HEK293T (cell line): ENCODE data around the gene ACRV1.

Experiments
- CTCF ChIA-PET: fragments of 350-600 bp; formaldehyde crosslinking; extraction: SDS; loops from one replicate; lab custom pipeline; 2021; ENCODE audit warnings: antibody characterized with exemption, inconsistent platforms; lab: Yijun Ruan, JAX
- POLR2A ChIA-PET: fragments of 350-600 bp; formaldehyde crosslinking; extraction: SDS; loops from one replicate; lab custom pipeline; 2020; ENCODE audit warnings: antibody characterized with exemption, inconsistent platforms; lab: Yijun Ruan, JAX
- DNase-seq: peaks from one replicate; pipeline ENCODE4 v3.0.0; 2012; ENCODE audit warnings: mixed read lengths; ENCODE audit errors: extremely low spot score
- ARNT ChIP-seq: fragments of 450-650 bp; IDR thresholded peaks from 2 replicates; pipeline ENCODE4 v1.6.1; 2017; ENCODE audit warnings: mild to moderate bottlenecking
- BHLHE40 ChIP-seq: fragments of 450-650 bp; IDR thresholded peaks from 2 replicates; pipeline ENCODE4 v1.6.1; 2016; ENCODE audit warnings: mild to moderate bottlenecking, moderate library complexity, borderline replicate concordance
- CTBP1 ChIP-seq: fragments of 450-650 bp; IDR thresholded peaks from 2 replicates; pipeline ENCODE4 v1.6.1; 2016; ENCODE audit warnings: borderline replicate concordance
- ELF4 ChIP-seq: fragments of 450-650 bp; IDR thresholded peaks from 2 replicates; pipeline ENCODE4 v1.6.1; 2017; ENCODE audit warnings: antibody characterized with exemption
- FOXA1 ChIP-seq: fragments of 450-650 bp; IDR thresholded peaks from 2 replicates; pipeline ENCODE4 v1.6.1; 2016; ENCODE audit warnings: mild to moderate bottlenecking
- FOXK2 ChIP-seq: fragments of 450-650 bp; IDR thresholded peaks from 2 replicates; pipeline ENCODE4 v1.6.1; 2016; ENCODE audit warnings: mild to moderate bottlenecking
- FOXM1 ChIP-seq: fragments of 450-650 bp; IDR thresholded peaks from 2 replicates; pipeline ENCODE4 v1.6.1; 2017; ENCODE audit warnings: mild to moderate bottlenecking, borderline replicate concordance
- HDGF ChIP-seq: fragments of 450-650 bp; IDR thresholded peaks from 2 replicates; pipeline ENCODE4 v1.6.1; 2017; ENCODE audit warnings: antibody characterized with exemption, borderline replicate concordance
- L3MBTL2 ChIP-seq: fragments of 450-650 bp; conservative IDR thresholded peaks from 2 replicates; pipeline ENCODE4 v1.6.1; 2016; ENCODE audit warnings: mild to moderate bottlenecking
- LEF1 ChIP-seq: fragments of 450-650 bp; IDR thresholded peaks from 2 replicates; pipeline ENCODE4 v1.6.1; 2017; ENCODE audit warnings: mild to moderate bottlenecking, borderline replicate concordance
- NFRKB ChIP-seq: fragments of 450-650 bp; IDR thresholded peaks from 2 replicates; pipeline ENCODE4 v1.6.1; 2016; ENCODE audit warnings: mild to moderate bottlenecking, moderate library complexity
- PKNOX1 ChIP-seq: fragments of 450-650 bp; IDR thresholded peaks from 2 replicates; pipeline ENCODE4 v1.6.1; 2016
- SP1 ChIP-seq: fragments of 450-650 bp; IDR thresholded peaks from 2 replicates; pipeline ENCODE4 v1.6.1; 2017
- SUZ12 ChIP-seq: fragments of 450-650 bp; IDR thresholded peaks from 2 replicates; pipeline ENCODE4 v1.6.1; 2016; ENCODE audit warnings: mild to moderate bottlenecking
- TARDBP ChIP-seq: fragments of 450-650 bp; IDR thresholded peaks from 2 replicates; pipeline ENCODE4 v1.6.1; 2016
- ZNF384 ChIP-seq: fragments of 450-650 bp; IDR thresholded peaks from 2 replicates; pipeline ENCODE4 v1.6.1; 2016

Gene ACRV1

GRCh38 chr11:125637840-125638239 is 42.8 kb downstream of the ACRV1 start:
- ChIA-PET CTCF (no interaction called here), POLR2A (no interaction called here)
- TF ChIP-seq HDGF (no peak), FOXA1 (no peak), PKNOX1 (no peak), CTBP1 (no peak), BHLHE40 (no peak), TARDBP (no peak)

GRCh38 chr11:125627236-125627910 is 53.3 kb downstream of the ACRV1 start:
- ChIA-PET CTCF (interaction anchor here (0.6 kb wide), 1 partner anchor 789 kb away, joined by 3 read pairs; no protein-coding TSS in a partner anchor), POLR2A (interaction anchor here (0.8 to 3.4 kb wide), 3 partner anchors 34 to 313 kb away, joined by 3 to 22 read pairs (median 4); partner anchors contain the start of genes HYLS1 and STT3A)
- TF ChIP-seq LEF1 (no peak), L3MBTL2 (no peak), SUZ12 (no peak), BHLHE40 (no peak), HDGF (no peak), NFRKB (no peak), TARDBP (no peak), ARNT (no peak), PKNOX1 (no peak), CTBP1 (no peak)

More at GRCh38 chr11:125637840-125638239, 42.8 kb downstream of the ACRV1 start:
- no peak for DNase-seq

GRCh38 chr11:125626288-125626950 is 54.2 kb downstream of the ACRV1 start:
- TF ChIP-seq ARNT (no peak), ELF4 (no peak), SP1 (no peak), HDGF (no peak)
- DNase-seq = peak; percentile 70
- CTCF ChIA-PET = interaction anchor here (1.0 kb wide), 1 partner anchor 57 kb away, joined by 3 read pairs; no protein-coding TSS in a partner anchor
- POLR2A ChIA-PET = interaction anchor here (0.6 to 3.4 kb wide), 8 partner anchors 9 to 314 kb away, joined by 3 to 22 read pairs (median 4); partner anchors contain the start of genes EI24, HYLS1 and STT3A

More at GRCh38 chr11:125627236-125627910, 53.3 kb downstream of the ACRV1 start:
- no peak for DNase-seq

- POLR2A ChIA-PET = interaction anchor here (0.6 to 3.4 kb wide), 9 partner anchors 10 to 262 kb away, joined by 3 to 22 read pairs (median 4); partner anchors contain the start of genes EI24, HYLS1 and STT3A
- CTCF ChIA-PET = interaction anchor here (1.0 kb wide), 1 partner anchor 56 kb away, joined by 3 read pairs; no protein-coding TSS in a partner anchor
- DNase-seq = peak; percentile 78
Measured at GRCh38 chr11:125625630-125626287, 54.9 kb downstream of the ACRV1 start.

GRCh38 chr11:125625225-125625629 is 55.4 kb downstream of the ACRV1 start:
- POLR2A ChIA-PET = interaction anchor here (1.1 to 3.4 kb wide), 5 partner anchors 30 to 56 kb away, joined by 3 to 22 read pairs (median 6); partner anchors contain the start of genes EI24 and STT3A
- no peak for DNase-seq
- CTCF ChIA-PET = no interaction called here
- TF ChIP-seq LEF1 = no peak
- TF ChIP-seq TARDBP = no peak
- no peak for TF ChIP-seq ARNT
- TF ChIP-seq CTBP1 = no peak
- TF ChIP-seq FOXK2 = no peak
- no peak for TF ChIP-seq SP1
- peak; percentile 79 for TF ChIP-seq L3MBTL2
- TF ChIP-seq FOXA1 = no peak
- no peak for TF ChIP-seq BHLHE40

More at GRCh38 chr11:125625630-125626287, 54.9 kb downstream of the ACRV1 start:
- no peak for TF ChIP-seq BHLHE40
- TF ChIP-seq L3MBTL2 = peak; percentile 94

GRCh38 chr11:125624756-125625213 is 55.9 kb downstream of the ACRV1 start, which contains the start of gene CHEK1:
Gene CHEK1, plus strand, starts transcription at chr11:125625163. Its CDS starts 1,606 bp downstream, at chr11:125626769.
- ChIA-PET POLR2A (interaction anchor here (1.1 to 3.4 kb wide), 3 partner anchors 31 to 43 kb away, joined by 3 to 22 read pairs (median 6); partner anchors contain the start of gene STT3A), CTCF (no interaction called here)
- no peak for DNase-seq
- TF ChIP-seq LEF1 (no peak), NFRKB (no peak), ZNF384 (no peak)

- no peak for TF ChIP-seq FOXM1
- no peak for TF ChIP-seq HDGF
- TF ChIP-seq SP1 = no peak
- no peak for TF ChIP-seq SUZ12
- TF ChIP-seq TARDBP = no peak
- TF ChIP-seq L3MBTL2 = no peak
- TF ChIP-seq LEF1 = no peak
- TF ChIP-seq NFRKB = no peak
- TF ChIP-seq BHLHE40 = no peak
- TF ChIP-seq ARNT = no peak
- no peak for TF ChIP-seq CTBP1
- no peak for TF ChIP-seq FOXK2
- TF ChIP-seq PKNOX1 = no peak
- no peak for TF ChIP-seq FOXA1
- ChIA-PET POLR2A (no interaction called here), CTCF (no interaction called here)
- no peak for DNase-seq
Measured at GRCh38 chr11:125623064-125623463, 57.6 kb downstream of the ACRV1 start.
